Measurements from ENCODE around the gene PPP1R7.

Gene PPP1R7

GRCh38 chr2:241200822-241201395 lies 50.6 kb downstream of the PPP1R7 start:
- Histone ChIP-seq H3K27me3 (replicated peaks; ENCODE audit: control insufficient read depth, insufficient read depth, low read length, poor library complexity, severe bottlenecking) (no peaks in the 10 kb centered on the region), H3K36me3 (ENCODE audit: control insufficient read depth, insufficient read depth, low read length) (no peaks in the 10 kb centered on the region), H3K9me3 (ENCODE audit: control insufficient read depth, low read length) (no peaks in the 10 kb centered on the region), H3K27ac (ENCODE audit: insufficient read depth, low read length, poor library complexity, severe bottlenecking) (no peak overlapping the region), H3K4me3 (ENCODE audit: insufficient read depth, low read depth, low read length, poor library complexity, severe bottlenecking) (no peak overlapping the region), H3K4me1 (ENCODE audit: control insufficient read depth, insufficient read depth, low read length, poor library complexity, severe bottlenecking) (no peaks in the 10 kb centered on the region)
- no peak for DNase-seq

- Histone ChIP-seq H3K36me3 (ENCODE audit: control insufficient read depth, insufficient read depth, low read length) (no peaks in the 10 kb centered on the region), H3K27me3 (replicated peaks; ENCODE audit: control insufficient read depth, insufficient read depth, low read length, poor library complexity, severe bottlenecking) (no peaks in the 10 kb centered on the region), H3K9me3 (ENCODE audit: control insufficient read depth, low read length) (no peaks in the 10 kb centered on the region), H3K4me3 (ENCODE audit: insufficient read depth, low read depth, low read length, poor library complexity, severe bottlenecking) (no peak overlapping the region), H3K4me1 (ENCODE audit: control insufficient read depth, insufficient read depth, low read length, poor library complexity, severe bottlenecking) (no peaks in the 10 kb centered on the region), H3K27ac (ENCODE audit: insufficient read depth, low read length, poor library complexity, severe bottlenecking) (no peak overlapping the region)
- no peak for DNase-seq
Observed at GRCh38 chr2:241201445-241202267, 51.4 kb downstream of the PPP1R7 start.

GRCh38 chr2:241202268-241202585 lies 52.0 kb downstream of the PPP1R7 start:
- Histone ChIP-seq H3K27me3 (replicated peaks; ENCODE audit: control insufficient read depth, insufficient read depth, low read length, poor library complexity, severe bottlenecking) (no peaks in the 10 kb centered on the region), H3K4me1 (ENCODE audit: control insufficient read depth, insufficient read depth, low read length, poor library complexity, severe bottlenecking) (no peaks in the 10 kb centered on the region), H3K4me3 (ENCODE audit: insufficient read depth, low read depth, low read length, poor library complexity, severe bottlenecking) (no peak overlapping the region), H3K36me3 (ENCODE audit: control insufficient read depth, insufficient read depth, low read length) (no peaks in the 10 kb centered on the region), H3K9me3 (ENCODE audit: control insufficient read depth, low read length) (no peaks in the 10 kb centered on the region), H3K27ac (ENCODE audit: insufficient read depth, low read length, poor library complexity, severe bottlenecking) (no peak overlapping the region)
- DNase-seq = no peak

GRCh38 chr2:241202681-241203080 lies 52.4 kb downstream of the PPP1R7 start:
- H3K27ac ChIP-seq (ENCODE audit: insufficient read depth, low read length, poor library complexity, severe bottlenecking) = no peak overlapping the region
- H3K27me3 ChIP-seq (replicated peaks; ENCODE audit: control insufficient read depth, insufficient read depth, low read length, poor library complexity, severe bottlenecking) = no peaks in the 10 kb centered on the region
- H3K4me3 ChIP-seq (ENCODE audit: insufficient read depth, low read depth, low read length, poor library complexity, severe bottlenecking) = no peak overlapping the region
- no peaks in the 10 kb centered on the region for H3K4me1 ChIP-seq (ENCODE audit: control insufficient read depth, insufficient read depth, low read length, poor library complexity, severe bottlenecking)
- H3K9me3 ChIP-seq (ENCODE audit: control insufficient read depth, low read length) = no peaks in the 10 kb centered on the region
- no peaks in the 10 kb centered on the region for H3K36me3 ChIP-seq (ENCODE audit: control insufficient read depth, insufficient read depth, low read length)
- DNase-seq = no peak

- no peaks in the 10 kb centered on the region for H3K9me3 ChIP-seq (ENCODE audit: control insufficient read depth, low read length)
- no peak overlapping the region for H3K4me3 ChIP-seq (ENCODE audit: insufficient read depth, low read depth, low read length, poor library complexity, severe bottlenecking)
- H3K27me3 ChIP-seq (replicated peaks; ENCODE audit: control insufficient read depth, insufficient read depth, low read length, poor library complexity, severe bottlenecking) = no peaks in the 10 kb centered on the region
- no peaks in the 10 kb centered on the region for H3K36me3 ChIP-seq (ENCODE audit: control insufficient read depth, insufficient read depth, low read length)
- no peak overlapping the region for H3K27ac ChIP-seq (ENCODE audit: insufficient read depth, low read length, poor library complexity, severe bottlenecking)
- no peak for DNase-seq
- no peaks in the 10 kb centered on the region for H3K4me1 ChIP-seq (ENCODE audit: control insufficient read depth, insufficient read depth, low read length, poor library complexity, severe bottlenecking)
Observed at GRCh38 chr2:241203218-241204009, 53.1 kb downstream of the PPP1R7 start.

- Histone ChIP-seq H3K4me1 (ENCODE audit: control insufficient read depth, insufficient read depth, low read length, poor library complexity, severe bottlenecking) (no peaks in the 10 kb centered on the region), H3K36me3 (ENCODE audit: control insufficient read depth, insufficient read depth, low read length) (no peaks in the 10 kb centered on the region), H3K27me3 (replicated peaks; ENCODE audit: control insufficient read depth, insufficient read depth, low read length, poor library complexity, severe bottlenecking) (no peaks in the 10 kb centered on the region), H3K27ac (ENCODE audit: insufficient read depth, low read length, poor library complexity, severe bottlenecking) (no peak overlapping the region), H3K4me3 (ENCODE audit: insufficient read depth, low read depth, low read length, poor library complexity, severe bottlenecking) (no peak overlapping the region), H3K9me3 (ENCODE audit: control insufficient read depth, low read length) (no peaks in the 10 kb centered on the region)
- DNase-seq = no peak
Observed at GRCh38 chr2:241204010-241204384, 53.7 kb downstream of the PPP1R7 start.

GRCh38 chr2:241204490-241204889 lies 54.2 kb downstream of the PPP1R7 start:
- no peak for DNase-seq
- Histone ChIP-seq H3K4me1 (ENCODE audit: control insufficient read depth, insufficient read depth, low read length, poor library complexity, severe bottlenecking) (no peaks in the 10 kb centered on the region), H3K4me3 (ENCODE audit: insufficient read depth, low read depth, low read length, poor library complexity, severe bottlenecking) (no peak overlapping the region), H3K27me3 (replicated peaks; ENCODE audit: control insufficient read depth, insufficient read depth, low read length, poor library complexity, severe bottlenecking) (no peaks in the 10 kb centered on the region), H3K9me3 (ENCODE audit: control insufficient read depth, low read length) (no peaks in the 10 kb centered on the region), H3K27ac (ENCODE audit: insufficient read depth, low read length, poor library complexity, severe bottlenecking) (no peak overlapping the region), H3K36me3 (ENCODE audit: control insufficient read depth, insufficient read depth, low read length) (no peaks in the 10 kb centered on the region)

- no peaks in the 10 kb centered on the region for H3K36me3 ChIP-seq (ENCODE audit: control insufficient read depth, insufficient read depth, low read length)
- no peaks in the 10 kb centered on the region for H3K9me3 ChIP-seq (ENCODE audit: control insufficient read depth, low read length)
- H3K4me3 ChIP-seq (ENCODE audit: insufficient read depth, low read depth, low read length, poor library complexity, severe bottlenecking) = no peak overlapping the region
- H3K4me1 ChIP-seq (ENCODE audit: control insufficient read depth, insufficient read depth, low read length, poor library complexity, severe bottlenecking) = no peaks in the 10 kb centered on the region
- DNase-seq = no peak
- H3K27ac ChIP-seq (ENCODE audit: insufficient read depth, low read length, poor library complexity, severe bottlenecking) = no peak overlapping the region
- no peaks in the 10 kb centered on the region for H3K27me3 ChIP-seq (replicated peaks; ENCODE audit: control insufficient read depth, insufficient read depth, low read length, poor library complexity, severe bottlenecking)
Observed at GRCh38 chr2:241205086-241205485, 54.8 kb downstream of the PPP1R7 start.

GRCh38 chr2:241207151-241207550 lies 56.9 kb downstream of the PPP1R7 start:
- Histone ChIP-seq H3K9me3 (ENCODE audit: control insufficient read depth, low read length) (no peaks in the 10 kb centered on the region), H3K36me3 (ENCODE audit: control insufficient read depth, insufficient read depth, low read length) (no peaks in the 10 kb centered on the region), H3K27ac (ENCODE audit: insufficient read depth, low read length, poor library complexity, severe bottlenecking) (no peak overlapping the region), H3K27me3 (replicated peaks; ENCODE audit: control insufficient read depth, insufficient read depth, low read length, poor library complexity, severe bottlenecking) (no peaks in the 10 kb centered on the region), H3K4me3 (ENCODE audit: insufficient read depth, low read depth, low read length, poor library complexity, severe bottlenecking) (no peak overlapping the region), H3K4me1 (ENCODE audit: control insufficient read depth, insufficient read depth, low read length, poor library complexity, severe bottlenecking) (no peaks in the 10 kb centered on the region)
- no peak for DNase-seq

- no peaks in the 10 kb centered on the region for H3K4me1 ChIP-seq (ENCODE audit: control insufficient read depth, insufficient read depth, low read length, poor library complexity, severe bottlenecking)
- no peak overlapping the region for H3K27ac ChIP-seq (ENCODE audit: insufficient read depth, low read length, poor library complexity, severe bottlenecking)
- no peaks in the 10 kb centered on the region for H3K27me3 ChIP-seq (replicated peaks; ENCODE audit: control insufficient read depth, insufficient read depth, low read length, poor library complexity, severe bottlenecking)
- H3K4me3 ChIP-seq (ENCODE audit: insufficient read depth, low read depth, low read length, poor library complexity, severe bottlenecking) = no peak overlapping the region
- H3K36me3 ChIP-seq (ENCODE audit: control insufficient read depth, insufficient read depth, low read length) = no peaks in the 10 kb centered on the region
- no peak for DNase-seq
- H3K9me3 ChIP-seq (ENCODE audit: control insufficient read depth, low read length) = no peaks in the 10 kb centered on the region
Observed at GRCh38 chr2:241207641-241208040, 57.4 kb downstream of the PPP1R7 start.

Data from effector memory CD4-positive, alpha-beta T cell (primary cell).